GM19035 (cell line): ENCODE data around the gene MAB21L2.

Experiments
- ATAC-seq: cut with Tn5 transposase; IDR thresholded peaks from one replicate; pipeline ENCODE4 v1.9.1; 2021; ENCODE audit not compliant: unreplicated experiment

MAB21L2 gene

GRCh38 chr4:150574678-150575077 lies 7.3 kb upstream of the MAB21L2 start:
- ATAC-seq: no peak

DNA sequence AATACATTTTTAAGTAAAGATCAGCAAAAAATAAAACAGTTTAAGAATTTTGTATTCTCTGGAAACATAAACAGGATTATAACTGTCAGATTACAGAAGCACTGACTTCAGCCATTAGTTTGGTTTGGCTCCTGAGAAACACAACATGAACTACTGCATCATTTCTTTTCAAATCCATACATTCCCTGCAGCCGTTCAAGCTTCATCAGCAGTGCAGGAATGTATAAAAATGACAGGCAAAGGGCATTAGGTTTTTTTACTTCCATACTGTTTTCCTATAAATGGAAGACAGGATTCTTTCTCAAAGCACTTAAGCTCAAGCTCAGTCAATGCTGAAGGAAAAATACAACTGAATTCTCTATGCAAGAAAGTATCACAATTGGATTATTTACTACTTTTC lies 4.2 kb upstream of the MAB21L2 start:
- ATAC-seq: no peak

- no peak for ATAC-seq
Observed at GRCh38 chr4:150578745-150579501, 3.0 kb upstream of the MAB21L2 start.

- ATAC-seq: no peak
Observed at GRCh38 chr4:150579551-150580234, 2.3 kb upstream of the MAB21L2 start.

DNA sequence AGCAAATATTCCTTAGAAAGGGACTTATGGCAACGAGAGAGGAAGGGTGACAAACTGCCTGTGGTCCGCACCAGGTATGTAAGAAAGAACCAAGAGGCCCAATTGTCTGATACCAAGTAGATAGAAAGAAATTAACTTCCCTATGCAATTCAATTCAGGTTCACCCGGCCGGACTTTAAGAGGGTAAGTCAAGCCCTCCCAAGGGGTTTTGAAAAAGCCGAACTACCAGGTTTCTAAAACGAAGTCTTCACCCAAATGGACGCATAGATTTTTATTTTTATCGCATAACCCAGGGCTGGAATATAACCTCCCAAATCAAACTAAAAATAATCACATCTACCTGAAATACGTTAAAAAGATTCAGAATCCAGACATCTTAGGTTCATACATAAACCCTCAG lies 1.6 kb upstream of the MAB21L2 start:
- no peak for ATAC-seq

DNA sequence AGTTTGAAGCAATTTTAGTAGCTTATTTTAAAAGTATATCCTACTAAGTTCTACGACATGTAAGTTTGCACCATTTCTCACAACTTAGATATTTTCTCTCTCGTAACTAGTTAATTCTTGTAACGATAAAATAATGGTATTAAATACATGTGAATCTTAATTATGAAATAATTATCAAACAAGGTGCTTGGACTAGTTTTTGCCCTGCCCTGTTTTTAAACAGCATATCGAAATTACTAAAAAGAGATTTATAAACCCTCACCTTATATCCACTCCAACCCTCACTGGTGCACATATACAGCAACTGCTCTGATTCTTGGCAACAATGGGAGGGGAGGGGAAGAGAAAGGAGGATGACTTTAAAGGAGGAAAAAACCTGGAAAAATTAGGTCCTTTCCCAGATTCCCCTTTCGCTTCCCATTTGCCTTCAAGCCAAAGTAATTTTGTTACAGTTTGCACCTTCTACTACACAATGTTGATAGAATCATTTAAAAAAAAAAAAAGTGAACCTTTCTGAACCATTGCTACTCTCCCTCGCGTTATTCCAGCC lies 820 bp upstream of the MAB21L2 start:
- no peak for ATAC-seq

- no peak for ATAC-seq
Observed at GRCh38 chr4:150581641-150582051, 305 bp upstream of the MAB21L2 start.

- ATAC-seq: no peak
Observed at GRCh38 chr4:150582873-150583286, 929 bp downstream of the MAB21L2 start.

GRCh38 chr4:150583287-150584110 lies 1.5 kb downstream of the MAB21L2 start:
- ATAC-seq: no peak

GRCh38 chr4:150584111-150584915 lies 2.4 kb downstream of the MAB21L2 start:
- ATAC-seq: no peak

GRCh38 chr4:150585611-150586010 lies 3.7 kb downstream of the MAB21L2 start:
- ATAC-seq: no peak

DNA sequence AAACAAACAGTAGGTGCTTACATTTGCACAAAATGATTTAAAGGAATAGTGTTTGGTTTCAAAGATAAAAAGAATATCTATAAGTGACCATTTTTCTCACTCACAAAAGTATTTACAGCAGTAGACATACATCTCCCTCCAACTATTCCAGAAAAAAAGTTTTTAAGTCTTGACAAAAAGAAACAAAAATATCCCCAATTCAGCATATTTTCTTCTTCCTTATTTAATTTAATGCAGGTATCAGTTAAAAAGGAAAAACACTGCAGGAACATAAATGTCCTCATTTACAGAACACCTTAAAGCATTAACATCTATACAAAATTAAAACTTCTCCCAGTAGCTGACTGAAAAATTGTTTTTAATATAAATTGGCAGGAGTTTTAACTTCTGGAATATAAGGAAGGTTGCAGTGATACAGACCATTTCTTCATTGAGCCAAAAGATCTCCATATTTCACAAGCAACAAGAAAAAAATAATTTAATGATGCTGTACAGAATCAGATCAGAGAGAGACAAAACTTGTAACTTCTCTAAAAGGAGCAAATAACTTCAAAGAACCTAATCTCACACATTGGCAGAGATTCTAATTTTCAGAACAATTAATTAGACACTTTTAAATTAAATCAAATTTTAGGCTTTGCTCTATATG lies 4.3 kb downstream of the MAB21L2 start:
- no peak for ATAC-seq

- no peak for ATAC-seq
Observed at GRCh38 chr4:150588316-150588715, 6.4 kb downstream of the MAB21L2 start.

GRCh38 chr4:150589157-150589556 lies 7.2 kb downstream of the MAB21L2 start:
- no peak for ATAC-seq

- no peak for ATAC-seq
Observed at GRCh38 chr4:150590631-150591030, 8.7 kb downstream of the MAB21L2 start.

DNA sequence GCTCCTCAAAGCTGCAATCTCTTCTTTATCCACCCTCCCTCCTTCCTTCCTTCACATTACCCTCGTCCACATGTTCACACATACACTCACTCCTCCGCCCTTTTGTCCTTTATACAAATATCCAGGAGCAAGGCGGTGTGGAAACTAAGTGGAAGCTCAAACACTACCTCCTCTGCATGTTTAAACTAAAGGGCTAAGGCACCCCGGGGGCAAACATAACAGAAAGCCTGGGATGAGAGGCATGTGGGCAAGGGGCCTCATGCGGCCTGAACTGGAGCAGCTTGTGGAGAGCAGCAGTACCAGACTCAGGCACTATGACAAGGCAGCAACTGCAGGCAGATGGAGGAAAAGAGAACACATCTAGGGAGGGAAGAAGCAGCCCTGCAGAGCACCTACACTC lies 9.5 kb downstream of the MAB21L2 start:
- no peak for ATAC-seq

DNA sequence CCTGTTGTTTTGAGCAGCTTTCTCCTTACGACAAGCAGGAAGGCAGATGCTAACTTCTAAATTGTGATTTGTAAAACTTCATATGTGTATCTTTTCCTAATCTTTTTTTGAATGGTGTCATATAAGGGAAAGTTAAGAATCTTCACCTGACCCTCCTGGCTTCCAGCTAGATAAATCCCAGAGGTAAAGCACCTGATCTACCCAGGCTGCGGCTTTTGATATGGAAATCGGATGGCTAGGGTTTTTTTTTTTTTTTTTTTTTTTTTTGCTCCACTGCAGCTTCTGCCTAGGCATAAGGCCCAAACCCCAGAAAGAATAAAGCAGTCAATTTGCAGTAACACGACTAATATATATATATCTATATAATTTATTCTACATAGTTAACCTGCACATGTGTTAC lies 10.0 kb downstream of the MAB21L2 start:
- ATAC-seq: no peak

- ATAC-seq: no peak
Observed at GRCh38 chr4:150593996-150594395, 12.0 kb downstream of the MAB21L2 start.

DNA sequence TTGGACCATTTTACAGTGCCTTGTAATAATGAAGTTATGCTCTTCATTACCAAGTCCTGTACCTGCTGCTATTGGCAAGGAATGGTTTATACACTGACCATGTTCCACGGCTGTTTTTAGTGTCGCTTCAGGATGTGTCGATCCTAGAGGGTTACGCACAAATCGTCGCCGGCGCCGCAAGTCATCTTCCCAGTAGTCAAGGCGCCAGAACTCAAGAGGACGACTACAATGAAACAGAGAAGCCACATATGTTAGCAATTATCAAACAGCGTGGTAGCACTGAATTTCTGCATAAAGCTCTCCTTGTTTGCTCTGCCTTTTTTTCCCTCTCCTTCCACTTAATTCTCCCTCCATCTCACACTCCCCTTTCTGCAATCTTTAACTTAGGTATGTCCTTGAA lies 17.0 kb downstream of the MAB21L2 start:
- no peak for ATAC-seq

- ATAC-seq: no peak
Observed at GRCh38 chr4:150599547-150599946, 17.6 kb downstream of the MAB21L2 start.
